Muscle of leg (tissue), 11 donors: Measurements from ENCODE around the gene SMAD6. TPM values are rescaled to one million over a fixed set of nuclear protein-coding genes. Genes with fewer than 3 reads are reported as not detected.

ENCODE experiments used
- DNase-seq: peaks from one replicate; pipeline ENCODE4 v3.0.0; 2013
- H3K27ac ChIP-seq: one replicate; pipeline ENCODE4 v1.5.1; 2013; ENCODE audit warnings: mild to moderate bottlenecking, low read length, control low read depth
- H3K27me3 ChIP-seq: one replicate; pipeline ENCODE4 v1.6.1; 2013; ENCODE audit warnings: low read length; ENCODE audit not compliant: control insufficient read depth, insufficient read depth
- H3K36me3 ChIP-seq: one replicate; pipeline ENCODE4 v1.6.1; 2013; ENCODE audit warnings: low read length; ENCODE audit not compliant: control insufficient read depth, insufficient read depth
- H3K4me1 ChIP-seq: one replicate; pipeline ENCODE4 v1.6.1; 2013; ENCODE audit warnings: low read length; ENCODE audit not compliant: control insufficient read depth, insufficient read depth
- H3K4me3 ChIP-seq: one replicate; pipeline ENCODE4 v1.5.1; 2013; ENCODE audit warnings: low read length, control low read depth
- H3K9me3 ChIP-seq: replicated peaks from 2 replicates; pipeline ENCODE4 v1.6.1; 2013; ENCODE audit warnings: low read depth, low read length; ENCODE audit not compliant: control insufficient read depth
- WGBS: methylation state at CpG from one replicate; pipeline ENCODE4 v1.1.5; 2013; ENCODE audit warnings: missing lambda C conversion rate; ENCODE audit not compliant: insufficient coverage; 5-methylcytosine and 5-hydroxymethylcytosine counted together
- polyA plus RNA-seq, 8 donors: library from polyadenylated mRNA; unstranded; fragments of 120-200 nt; gene quantifications; one replicate each; pipeline versions ENCODE4 v1.2.1 to v1.2.3, GENCODE V29; 2013; ENCODE audit warnings: inconsistent platforms in 1 of 8, low replicate concordance in 1 of 8; ENCODE audit not compliant: insufficient read length in 8 of 8, insufficient read depth in 1 of 8
- total RNA-seq: library from RNA; stranded (reverse); fragments of 120-200 nt; gene quantifications from one replicate; pipeline ENCODE4 v1.2.4, GENCODE V29; 2013

SMAD6 gene
- total and polyA plus RNA-seq, 9 donors, result 2.3 to 8.3 (median 5.4) TPM

DNA sequence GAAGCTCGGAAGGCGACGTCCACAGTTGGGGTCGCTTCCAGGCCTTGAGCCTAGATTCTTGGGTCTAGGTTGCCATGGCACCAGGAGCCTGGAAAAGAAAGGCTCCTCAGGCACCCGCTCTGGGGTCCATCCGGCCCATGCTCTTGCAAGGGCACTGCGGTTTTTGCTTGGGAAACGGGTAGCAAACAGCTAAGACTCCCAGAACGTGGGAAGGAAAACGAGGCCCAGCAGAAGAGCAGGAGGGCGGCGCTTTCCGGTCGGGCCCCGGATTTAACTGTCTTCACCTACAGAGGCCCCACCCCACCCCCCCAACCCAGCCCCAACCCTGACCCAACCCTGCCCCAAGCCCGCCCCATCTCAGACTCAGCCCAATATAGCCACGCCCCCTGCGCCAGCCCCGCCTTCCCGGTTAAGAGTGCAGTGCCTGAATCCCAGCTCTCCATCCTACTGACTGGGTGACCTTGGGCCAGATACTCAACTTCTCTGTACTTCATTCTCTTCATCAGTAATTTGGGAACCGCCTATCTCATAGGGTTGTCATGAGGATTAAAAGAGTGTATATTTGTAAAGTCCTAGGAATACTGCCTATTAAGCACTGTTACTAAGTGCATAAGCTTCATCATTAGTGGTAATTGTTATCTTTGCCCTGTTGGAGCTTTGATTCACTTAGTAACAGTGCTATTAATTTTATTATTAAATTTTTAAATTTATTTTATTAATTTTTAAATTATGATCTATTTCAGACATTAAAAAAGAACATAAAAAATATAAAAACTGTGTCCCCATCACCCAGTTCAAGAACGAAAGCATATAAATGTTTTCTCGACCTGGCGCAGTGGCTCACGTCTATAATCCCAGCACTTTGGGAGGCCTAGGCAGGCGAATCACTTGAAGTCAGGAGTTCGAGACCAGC lies 28.4 kb upstream of the SMAD6 start:
- DNase-seq, result no peak
- no peaks in the 10 kb centered on the region for H3K9me3 ChIP-seq
- WGBS, result 49% methylated on average over 22 of the region's 27 CpGs
- no peaks in the 10 kb centered on the region for H3K36me3 ChIP-seq
- no peak overlapping the region for H3K27ac ChIP-seq
- no peak overlapping the region for H3K4me3 ChIP-seq
- H3K27me3 ChIP-seq, result no peaks in the 10 kb centered on the region
- H3K4me1 ChIP-seq, result no peaks in the 10 kb centered on the region

DNA sequence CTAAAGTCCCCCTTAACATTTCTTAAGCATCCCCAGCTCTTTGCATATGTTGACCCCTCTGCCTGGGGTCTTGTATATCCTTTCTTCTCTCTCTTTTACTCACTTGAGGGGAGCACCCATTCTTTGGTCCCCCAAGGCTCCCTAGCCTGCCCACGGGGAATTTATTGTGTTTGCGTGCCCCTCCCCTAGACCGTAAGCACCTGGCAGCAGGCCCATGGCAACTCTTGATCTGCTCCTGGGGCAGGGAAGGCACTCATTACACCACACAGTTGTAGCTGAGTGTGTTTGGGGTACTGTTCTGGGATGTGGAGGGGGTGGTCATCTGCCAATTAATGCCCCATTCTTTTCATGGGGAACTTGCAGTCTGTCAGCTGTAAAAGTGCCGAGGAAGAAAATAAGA lies 27.3 kb upstream of the SMAD6 start:
- Histone ChIP-seq H3K9me3 (no peaks in the 10 kb centered on the region), H3K4me1 (peaks cover 10% of the 10 kb centered on the region), H3K4me3 (no peak overlapping the region), H3K27me3 (no peaks in the 10 kb centered on the region), H3K36me3 (no peaks in the 10 kb centered on the region), H3K27ac (no peak overlapping the region)
- no peak for DNase-seq
- WGBS, result 90% methylated on average over 2 of the region's 4 CpGs

DNA sequence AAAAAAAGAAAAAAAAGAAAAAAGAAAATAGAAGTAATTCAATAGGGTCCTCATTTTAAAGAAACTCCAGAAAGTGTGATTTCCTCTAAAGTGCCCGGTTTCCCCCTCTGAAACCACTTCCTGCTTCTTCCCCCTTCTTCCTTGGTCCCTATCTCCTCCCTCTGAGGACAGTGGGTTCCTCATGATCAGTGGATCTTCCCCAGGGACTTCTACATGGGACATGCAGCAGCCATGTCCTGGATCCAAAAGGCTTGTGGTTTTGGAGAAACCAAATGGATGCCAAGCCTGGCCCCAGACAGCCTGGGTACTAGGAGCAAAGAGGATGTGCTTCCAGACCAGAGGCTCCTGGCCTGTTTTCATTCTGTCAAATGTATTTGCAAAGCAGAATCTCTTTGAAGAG lies 26.6 kb upstream of the SMAD6 start:
- H3K9me3 ChIP-seq, result no peaks in the 10 kb centered on the region
- no peak overlapping the region for H3K27ac ChIP-seq
- no CpG with 5 or more reads among the region's 1 CpG for WGBS
- no peak for DNase-seq
- no peak overlapping the region for H3K4me3 ChIP-seq
- H3K27me3 ChIP-seq, result no peaks in the 10 kb centered on the region
- H3K36me3 ChIP-seq, result no peaks in the 10 kb centered on the region
- H3K4me1 ChIP-seq, result peaks cover 14% of the 10 kb centered on the region

DNA sequence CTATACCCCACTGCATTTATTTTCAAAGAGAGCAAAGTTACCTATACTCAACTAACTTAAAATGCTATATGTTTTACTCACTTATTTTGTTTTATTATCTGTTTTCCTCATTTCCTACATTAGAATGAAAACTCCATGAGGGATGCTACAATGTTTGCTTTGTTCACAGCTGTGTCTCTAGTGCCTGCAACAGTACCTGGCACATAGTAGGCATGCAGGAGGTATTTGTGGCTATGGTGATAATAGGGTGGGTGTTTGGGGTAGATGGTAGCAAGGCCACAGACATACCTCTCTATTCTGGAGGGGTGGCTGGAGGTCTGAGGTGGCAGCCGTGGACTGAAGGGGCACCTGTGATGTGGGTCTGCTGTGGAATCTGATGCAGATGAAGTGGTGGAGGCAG lies 24.7 kb upstream of the SMAD6 start:
- no CpG with 5 or more reads among the region's 1 CpG for WGBS
- no peak for DNase-seq
- no peaks in the 10 kb centered on the region for H3K27me3 ChIP-seq
- peaks cover 4% of the 10 kb centered on the region for H3K9me3 ChIP-seq
- H3K36me3 ChIP-seq, result no peaks in the 10 kb centered on the region
- H3K27ac ChIP-seq, result no peak overlapping the region
- no peak overlapping the region for H3K4me3 ChIP-seq
- peaks cover 14% of the 10 kb centered on the region for H3K4me1 ChIP-seq

DNA sequence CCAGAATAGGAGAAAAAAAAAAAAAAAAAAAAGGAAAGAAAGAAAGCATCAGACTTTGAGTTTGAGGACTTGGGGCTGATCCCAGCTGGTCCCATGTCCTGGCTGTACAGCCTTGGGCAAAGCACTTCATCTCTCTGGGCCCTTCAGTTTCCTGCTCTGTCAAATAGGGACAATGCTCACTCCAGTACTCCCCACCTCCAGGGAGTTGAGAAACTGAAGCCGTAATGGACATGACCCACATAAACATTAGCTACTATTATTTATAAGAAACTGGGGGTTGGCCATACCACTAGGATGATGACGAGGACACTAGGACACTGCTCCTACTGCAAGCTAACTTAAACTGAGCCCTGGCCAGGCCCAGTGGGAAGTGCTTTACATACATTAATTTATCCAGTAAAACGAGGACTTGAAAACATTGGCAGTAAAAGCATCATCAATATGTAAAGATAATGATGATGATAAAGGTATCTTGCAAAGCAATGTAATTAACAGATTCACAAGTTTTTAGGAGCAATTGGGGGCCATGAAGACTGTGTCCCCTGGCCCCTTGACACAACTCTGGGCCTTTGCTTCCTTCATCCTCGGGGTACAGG lies 22.9 kb upstream of the SMAD6 start:
- Histone ChIP-seq H3K4me1 (peaks cover 14% of the 10 kb centered on the region), H3K27ac (no peak overlapping the region), H3K4me3 (no peak overlapping the region), H3K27me3 (no peaks in the 10 kb centered on the region), H3K9me3 (peaks cover 4% of the 10 kb centered on the region), H3K36me3 (no peaks in the 10 kb centered on the region)
- DNase-seq, result no peak
- 22% methylated on average over 1 of the region's 4 CpGs for whole genome bisulfite sequencing

DNA sequence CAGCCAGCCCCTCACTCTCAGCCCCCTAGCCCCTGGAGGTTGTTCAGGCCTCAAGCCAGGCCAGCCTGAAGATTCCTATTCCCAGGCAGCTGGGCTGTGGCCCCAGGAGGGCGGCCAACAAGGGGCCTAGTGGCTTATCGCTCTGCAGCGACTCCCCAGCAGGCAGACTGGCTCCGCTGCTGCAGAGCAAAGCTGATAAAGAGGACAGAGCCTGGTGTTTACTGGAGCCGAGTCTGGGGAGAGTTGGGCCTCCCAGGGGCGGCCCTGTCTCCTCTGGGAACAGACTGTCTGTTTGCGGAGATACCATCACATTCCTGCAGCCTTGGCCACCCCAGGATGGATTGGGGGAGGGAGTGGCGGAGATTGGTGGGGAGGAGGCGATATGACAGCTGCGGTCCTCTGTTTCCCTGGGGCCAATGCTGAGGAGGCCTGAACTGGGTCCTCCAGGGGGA lies 22.4 kb upstream of the SMAD6 start:
- Histone ChIP-seq H3K27ac (no peak overlapping the region), H3K4me3 (no peak overlapping the region), H3K36me3 (no peaks in the 10 kb centered on the region), H3K4me1 (peaks cover 14% of the 10 kb centered on the region), H3K27me3 (no peaks in the 10 kb centered on the region), H3K9me3 (peaks cover 4% of the 10 kb centered on the region)
- DNase-seq, result no peak
- 46% methylated on average over 5 of the region's 10 CpGs for whole genome bisulfite sequencing

DNA sequence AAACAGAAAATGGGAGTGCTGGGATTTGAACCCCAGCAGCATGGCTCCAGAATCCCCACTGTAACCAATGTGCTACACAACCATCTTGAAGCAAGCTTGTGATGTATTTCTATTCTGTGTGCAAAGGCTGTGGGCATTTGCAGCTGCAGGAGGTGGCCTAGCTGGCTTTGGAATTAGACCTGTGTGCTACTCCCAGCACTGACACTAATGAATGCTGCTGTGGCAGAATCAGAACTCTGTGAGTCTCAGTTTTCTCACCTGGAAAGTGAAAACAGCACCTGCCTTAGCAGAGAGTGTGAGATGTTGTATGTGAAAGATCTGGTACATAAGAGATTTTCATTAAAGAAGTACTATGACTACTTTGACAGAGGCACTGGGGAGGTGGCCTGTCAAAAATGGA lies 21.5 kb upstream of the SMAD6 start:
- no peak overlapping the region for H3K27ac ChIP-seq
- peaks cover 14% of the 10 kb centered on the region for H3K4me1 ChIP-seq

DNA sequence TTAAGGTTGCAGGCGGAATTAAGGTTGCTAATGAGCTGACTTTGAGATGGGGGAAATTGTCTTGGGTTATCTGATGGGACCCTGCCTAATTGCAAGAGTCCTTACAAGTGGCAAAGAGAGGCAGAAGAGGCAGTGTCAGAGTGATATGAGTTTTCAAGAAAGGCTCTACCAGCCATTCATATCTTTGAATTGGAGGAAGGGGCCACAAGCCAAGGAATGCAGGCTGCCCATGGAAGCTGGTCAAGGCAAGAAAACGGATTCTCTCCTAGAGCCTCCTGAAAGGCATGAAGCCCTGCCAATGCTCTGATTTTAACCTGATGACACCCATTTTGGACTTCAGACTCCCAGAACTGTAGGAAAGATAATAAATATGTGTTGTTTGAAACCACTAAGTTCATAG lies 20.6 kb upstream of the SMAD6 start:
- no peaks in the 10 kb centered on the region for H3K36me3 ChIP-seq
- H3K27me3 ChIP-seq, result no peaks in the 10 kb centered on the region
- peaks cover 4% of the 10 kb centered on the region for H3K9me3 ChIP-seq
- H3K4me1 ChIP-seq, result peaks cover 14% of the 10 kb centered on the region
- DNase-seq, result no peak
- no peak overlapping the region for H3K27ac ChIP-seq
- 89% methylated on average over 1 of the region's 2 CpGs for WGBS
- H3K4me3 ChIP-seq, result no peak overlapping the region

More for the DNA sequence above, 21.5 kb upstream of the SMAD6 start:
- Histone ChIP-seq H3K36me3 (no peaks in the 10 kb centered on the region), H3K27me3 (no peaks in the 10 kb centered on the region), H3K9me3 (peaks cover 4% of the 10 kb centered on the region), H3K4me3 (no peak overlapping the region)
- DNase-seq, result no peak

DNA sequence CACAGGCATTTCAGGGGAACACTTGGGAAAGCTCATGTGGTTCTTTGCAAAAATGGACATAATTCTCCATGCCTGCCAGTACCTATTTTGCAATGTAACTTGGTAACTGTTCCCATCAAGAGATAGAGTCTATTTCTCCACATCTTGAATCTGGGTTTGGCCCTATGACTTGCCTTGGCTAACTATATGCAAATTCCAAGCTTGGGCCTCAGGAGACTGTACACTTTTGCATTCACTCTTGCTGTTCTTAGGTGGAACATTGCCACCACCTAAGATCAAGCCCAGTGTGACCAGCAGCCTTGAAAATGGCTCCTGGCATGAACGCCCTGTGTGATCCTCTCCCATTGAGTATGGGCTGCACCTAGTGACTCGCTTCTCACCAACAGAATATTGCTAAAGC lies 19.8 kb upstream of the SMAD6 start:
- Histone ChIP-seq H3K27ac (no peak overlapping the region), H3K4me3 (no peak overlapping the region), H3K4me1 (peaks cover 14% of the 10 kb centered on the region), H3K36me3 (no peaks in the 10 kb centered on the region), H3K9me3 (peaks cover 4% of the 10 kb centered on the region), H3K27me3 (no peaks in the 10 kb centered on the region)
- no peak for DNase-seq
- no CpG with 5 or more reads among the region's 2 CpGs for WGBS

DNA sequence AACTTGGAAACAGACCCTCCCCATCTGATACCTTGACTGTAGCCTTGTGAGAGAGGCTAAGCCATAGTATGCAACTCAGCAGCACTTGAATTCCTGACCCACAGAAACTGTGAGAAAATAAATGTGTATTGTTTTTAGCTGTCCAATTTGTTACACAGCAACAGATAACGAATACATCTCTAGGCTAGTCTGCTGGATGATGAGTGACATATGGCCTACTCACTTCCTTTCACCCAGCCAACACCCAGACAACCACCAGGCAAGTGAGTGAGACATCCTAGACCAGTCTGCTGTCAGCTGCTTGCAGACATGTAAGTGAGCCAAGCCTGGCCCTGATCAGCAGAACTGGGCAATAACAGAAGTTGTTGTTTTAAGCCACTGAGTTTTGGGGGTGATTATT lies 19.2 kb upstream of the SMAD6 start:
- no CpG with 5 or more reads among the region's 1 CpG for WGBS
- no peaks in the 10 kb centered on the region for H3K36me3 ChIP-seq
- H3K9me3 ChIP-seq, result peaks cover 4% of the 10 kb centered on the region

More for the DNA sequence above, 19.2 kb upstream of the SMAD6 start:
- H3K27me3 ChIP-seq, result no peaks in the 10 kb centered on the region
- H3K4me1 ChIP-seq, result peaks cover 14% of the 10 kb centered on the region
- H3K27ac ChIP-seq, result no peak overlapping the region
- H3K4me3 ChIP-seq, result no peak overlapping the region
- DNase-seq, result no peak
